ENCODE data around the gene LACTBL1.

- TF ChIP-seq CTCF (IDR thresholded peaks at IDR 0.05; ENCODE audit: insufficient read depth, low read depth, low read length) (no peak), EZH2 (IDR thresholded peaks at IDR 0.05; ENCODE audit: insufficient read depth, low read length) (no peak)
These were observed 46.0 kb upstream of the LACTBL1 start for GRCh38 chr1:23018661-23019093.
